Gastrocnemius medialis (tissue), 4 donors: Measurements from ENCODE around the gene LAMA3.

Experiments used
- CTCF ChIP-seq, 5 experiments: fragments of 450-650 bp in 3 of 5; fragments of 200-600 bp in 2 of 5; sonication (generic) in 2 of 5; IDR thresholded peaks in 4 of 5; conservative IDR thresholded peaks in 1 of 5; 1 replicate in 4 of 5; 2 replicates in 1 of 5; pipeline ENCODE4 v1.5.1; 2016 to 2019; ENCODE audit warnings: antibody characterized with exemption in 5 of 5, mild to moderate bottlenecking in 3 of 5, moderate library complexity in 3 of 5
- POLR2A ChIP-seq, 2 donors: fragments of 450-650 bp; IDR thresholded peaks; one replicate each; pipeline ENCODE4 v1.6.1; 2017; ENCODE audit warnings: antibody characterized with exemption in 2 of 2, mild to moderate bottlenecking in 2 of 2, moderate library complexity in 2 of 2

GRCh38 chr18:23998820-23999219 is 309.6 kb downstream of the LAMA3 start:
- TF ChIP-seq CTCF (IDR thresholded peaks at IDR 0.05 in 4 of 5, conservative IDR thresholded peaks at IDR 0.05 in 1 of 5) (no peak), POLR2A (IDR thresholded peaks at IDR 0.05) (no peak)
